ENCODE data around the gene SLC44A1.

The SLC44A1 gene

GRCh38 chr9:105329719-105330062 is 85.2 kb downstream of the SLC44A1 start (continued):
- TF ChIP-seq ZFP30 (CRISPR knock-in tag; IDR thresholded peaks at IDR 0.05) (no peak), ESRRG (CRISPR knock-in tag; IDR thresholded peaks at IDR 0.05) (no peak), CSRNP3 (CRISPR knock-in tag; IDR thresholded peaks at IDR 0.05) (no peak), TCF4 (CRISPR knock-in tag; IDR thresholded peaks at IDR 0.05; ENCODE audit: borderline replicate concordance) (no peak), ZNF8 (CRISPR knock-in tag; IDR thresholded peaks at IDR 0.05) (no peak)

GRCh38 chr9:105330201-105330600 is 85.8 kb downstream of the SLC44A1 start:
- TF ChIP-seq POU6F1 (CRISPR knock-in tag; IDR thresholded peaks at IDR 0.05; ENCODE audit: borderline replicate concordance, low read depth), result no peak
- TF ChIP-seq PATZ1 (CRISPR knock-in tag; IDR thresholded peaks at IDR 0.05; ENCODE audit: borderline replicate concordance), result no peak
- TF ChIP-seq GLIS3 (CRISPR knock-in tag; IDR thresholded peaks at IDR 0.05), result no peak
- TF ChIP-seq SNAI2 (CRISPR knock-in tag; IDR thresholded peaks at IDR 0.05), result no peak
- ATAC-seq, result no peak

GRCh38 chr9:105330755-105331154 is 86.3 kb downstream of the SLC44A1 start:
- no peak for ATAC-seq
- TF ChIP-seq BACH2 (CRISPR knock-in tag; IDR thresholded peaks at IDR 0.05; ENCODE audit: borderline replicate concordance), result no peak

- ATAC-seq, result no peak
- TF ChIP-seq ISL1 (CRISPR knock-in tag; IDR thresholded peaks at IDR 0.05) (no peak), ZFP30 (CRISPR knock-in tag; IDR thresholded peaks at IDR 0.05) (no peak), CSDC2 (CRISPR knock-in tag; IDR thresholded peaks at IDR 0.05) (no peak), PATZ1 (CRISPR knock-in tag; IDR thresholded peaks at IDR 0.05; ENCODE audit: borderline replicate concordance) (no peak), TCF4 (CRISPR knock-in tag; IDR thresholded peaks at IDR 0.05; ENCODE audit: borderline replicate concordance) (no peak), CSRNP3 (CRISPR knock-in tag; IDR thresholded peaks at IDR 0.05) (no peak), ZC3H10 (CRISPR knock-in tag; IDR thresholded peaks at IDR 0.05) (no peak), SNAI2 (CRISPR knock-in tag; IDR thresholded peaks at IDR 0.05) (no peak), GLIS3 (CRISPR knock-in tag; IDR thresholded peaks at IDR 0.05) (no peak), TOX (CRISPR knock-in tag; IDR thresholded peaks at IDR 0.05; ENCODE audit: borderline replicate concordance) (no peak), ZFP3 (CRISPR knock-in tag; IDR thresholded peaks at IDR 0.05) (no peak), ZNF565 (CRISPR knock-in tag; conservative IDR thresholded peaks at IDR 0.05; ENCODE audit: low read depth) (no peak), ZNF8 (CRISPR knock-in tag; IDR thresholded peaks at IDR 0.05) (no peak), RARB (CRISPR knock-in tag; IDR thresholded peaks at IDR 0.05) (no peak)
These were observed 86.7 kb downstream of the SLC44A1 start for GRCh38 chr9:105331160-105331559.

GRCh38 chr9:105331755-105332154 is 87.3 kb downstream of the SLC44A1 start:
- ATAC-seq, result no peak
- TF ChIP-seq ISL1 (CRISPR knock-in tag; IDR thresholded peaks at IDR 0.05) (no peak), CSRNP3 (CRISPR knock-in tag; IDR thresholded peaks at IDR 0.05) (no peak), ZFP30 (CRISPR knock-in tag; IDR thresholded peaks at IDR 0.05) (no peak), TOX (CRISPR knock-in tag; IDR thresholded peaks at IDR 0.05; ENCODE audit: borderline replicate concordance) (no peak), PATZ1 (CRISPR knock-in tag; IDR thresholded peaks at IDR 0.05; ENCODE audit: borderline replicate concordance) (no peak), SNAI2 (CRISPR knock-in tag; IDR thresholded peaks at IDR 0.05) (no peak), CSDC2 (CRISPR knock-in tag; IDR thresholded peaks at IDR 0.05) (no peak), ZNF565 (CRISPR knock-in tag; conservative IDR thresholded peaks at IDR 0.05; ENCODE audit: low read depth) (no peak), ESRRG (CRISPR knock-in tag; IDR thresholded peaks at IDR 0.05) (no peak), ZC3H10 (CRISPR knock-in tag; IDR thresholded peaks at IDR 0.05) (no peak), RARB (CRISPR knock-in tag; IDR thresholded peaks at IDR 0.05) (no peak), POU6F1 (CRISPR knock-in tag; IDR thresholded peaks at IDR 0.05; ENCODE audit: borderline replicate concordance, low read depth) (no peak), ARNTL (CRISPR knock-in tag; IDR thresholded peaks at IDR 0.05; ENCODE audit: borderline replicate concordance, low read depth) (no peak), ZFP3 (CRISPR knock-in tag; IDR thresholded peaks at IDR 0.05) (no peak), ZNF70 (CRISPR knock-in tag; IDR thresholded peaks at IDR 0.05) (no peak)

Measured in SK-N-SH treated with all-trans-retinoic acid at 6 μM for 48 hours (cell line).